ENCODE data around the gene TENT5C.

The TENT5C gene

GRCh38 chr1:117631359-117632160 is 25.7 kb downstream of the TENT5C start:
- Histone ChIP-seq H3K4me1 (ENCODE audit: control insufficient read depth, insufficient read depth, low read length) (0 out of 2 replicates have a peak, but pooled peaks cover 3% of the 10 kb centered on the region), H3K36me3 (ENCODE audit: control insufficient read depth in 2 of 2, insufficient read depth in 1 of 2, low read length in 2 of 2) (no peaks in the 10 kb centered on the region), H3K4me3 (ENCODE audit: low read depth, low read length) (no peak overlapping the region), H3K9me3 (ENCODE audit: control insufficient read depth, insufficient read depth, low read depth, low read length) (no peaks in the 10 kb centered on the region), H3K27ac (ENCODE audit: extremely low read depth, low read depth, low read length) (no peak overlapping the region)
- CTCF ChIA-PET = interaction anchor here (1.3 kb wide), 1 partner anchor 126 kb away, joined by 9 read pairs; no protein-coding TSS in a partner anchor
- TF ChIP-seq ZNF23 (tag by site-specific recombination; IDR thresholded peaks at IDR 0.05; ENCODE audit: borderline replicate concordance) = no peak
- no peak for TF ChIP-seq WT1 (tag by site-specific recombination; IDR thresholded peaks at IDR 0.05)
- no peak for TF ChIP-seq ZNF2 (tag by site-specific recombination; IDR thresholded peaks at IDR 0.05)
- TF ChIP-seq ZNF174 (tag by site-specific recombination; IDR thresholded peaks at IDR 0.05) = no peak
- no peak for TF ChIP-seq KLF7 (tag by site-specific recombination; IDR thresholded peaks at IDR 0.05; ENCODE audit: borderline replicate concordance)
- TF ChIP-seq ZNF555 (tag by site-specific recombination; conservative IDR thresholded peaks at IDR 0.05) = no peak
- TF ChIP-seq ZNF585B (tag by site-specific recombination; IDR thresholded peaks at IDR 0.05) = no peak
- TF ChIP-seq REPIN1 (tag by site-specific recombination; IDR thresholded peaks at IDR 0.05; ENCODE audit: low read depth) = no peak
- TF ChIP-seq ZNF623 (tag by site-specific recombination; IDR thresholded peaks at IDR 0.05) = no peak
- TF ChIP-seq PRDM4 (tag by site-specific recombination; IDR thresholded peaks at IDR 0.05) = no peak
- TF ChIP-seq ZNF600 (tag by site-specific recombination; IDR thresholded peaks at IDR 0.05) = no peak
- TF ChIP-seq OVOL3 (tag by site-specific recombination; IDR thresholded peaks at IDR 0.05) = no peak
- TF ChIP-seq ZNF239 (tag by site-specific recombination; IDR thresholded peaks at IDR 0.05) = no peak
- no peak for TF ChIP-seq ZNF19 (tag by site-specific recombination; IDR thresholded peaks at IDR 0.05; ENCODE audit: low read depth)
- TF ChIP-seq ZNF791 (tag by site-specific recombination; IDR thresholded peaks at IDR 0.05) = no peak
- TF ChIP-seq ZNF549 (tag by site-specific recombination; IDR thresholded peaks at IDR 0.05) = no peak
- no peak for TF ChIP-seq ZFP37 (tag by site-specific recombination; IDR thresholded peaks at IDR 0.05)
- TF ChIP-seq ZNF175 (tag by site-specific recombination; IDR thresholded peaks at IDR 0.05) = no peak
- no peak for TF ChIP-seq HIC1 (tag by site-specific recombination; IDR thresholded peaks at IDR 0.05)
- POLR2A ChIA-PET = interaction anchor here (0.5 kb wide), 1 partner anchor 23 kb away, joined by 4 read pairs; no protein-coding TSS in a partner anchor

GRCh38 chr1:117632269-117633067 is 26.6 kb downstream of the TENT5C start:
- Histone ChIP-seq H3K4me1 (ENCODE audit: control insufficient read depth, insufficient read depth, low read length) (0 out of 2 replicates have a peak, but pooled peaks cover 3% of the 10 kb centered on the region), H3K36me3 (ENCODE audit: control insufficient read depth in 2 of 2, insufficient read depth in 1 of 2, low read length in 2 of 2) (no peaks in the 10 kb centered on the region), H3K4me3 (ENCODE audit: low read depth, low read length) (no peak overlapping the region), H3K27ac (ENCODE audit: extremely low read depth, low read depth, low read length) (no peak overlapping the region), H3K9me3 (ENCODE audit: control insufficient read depth, insufficient read depth, low read depth, low read length) (no peaks in the 10 kb centered on the region)
- ChIA-PET CTCF (interaction anchor here (0.5 to 0.7 kb wide), 2 partner anchors 50 to 93 kb away, joined by 3 read pairs; no protein-coding TSS in a partner anchor), POLR2A (no interaction called here)
- TF ChIP-seq ZNF654 (tag by site-specific recombination; IDR thresholded peaks at IDR 0.05; ENCODE audit: low read depth) (no peak), ZNF513 (tag by site-specific recombination; IDR thresholded peaks at IDR 0.05) (no peak), ZNF280D (tag by site-specific recombination; IDR thresholded peaks at IDR 0.05) (no peak)

All from HEK293 (cell line).